Measurements from ENCODE around the gene FNIP1. TPM values are rescaled to one million over a fixed set of nuclear protein-coding genes. Genes with fewer than 3 reads are reported as not detected.
A peak's percentile ranks its signal among the peaks of the same experiment; 100 is the strongest.
"Not testable (repeated sequence)": the region's sequence is repeated elsewhere in the genome, so short reads cannot be mapped to it uniquely, and the experiment has no call there.

FNIP1 gene
- 10 to 100 TPM; 19.9 to 25.6 TPM for total RNA-seq
- polyA plus RNA-seq (2013, experiment 1 of 2), result 12.9 TPM
- 12.7 TPM for polyA plus RNA-seq (2013, experiment 2 of 2)
- long read RNA-seq, experiment 1, partial matches to known transcripts, result 5 of 7 reads
- long read RNA-seq, experiment 1, other reads (novel, unspliced or antisense), result 2 of 7 reads
- long read RNA-seq, experiment 2, full-length matches to known transcripts, result 7 of 22 reads
- long read RNA-seq, experiment 2, partial matches to known transcripts, result 13 of 22 reads
- long read RNA-seq, experiment 2, other reads (novel, unspliced or antisense), result 2 of 22 reads
- long read RNA-seq, experiment 3, partial matches to known transcripts, result 3 of 8 reads
- long read RNA-seq, experiment 3, other reads (novel, unspliced or antisense), result 2 of 8 reads
- long read RNA-seq, experiment 4, partial matches to known transcripts, result 6 of 14 reads
- long read RNA-seq, experiment 4, other reads (novel, unspliced or antisense), result 4 of 14 reads

DNA sequence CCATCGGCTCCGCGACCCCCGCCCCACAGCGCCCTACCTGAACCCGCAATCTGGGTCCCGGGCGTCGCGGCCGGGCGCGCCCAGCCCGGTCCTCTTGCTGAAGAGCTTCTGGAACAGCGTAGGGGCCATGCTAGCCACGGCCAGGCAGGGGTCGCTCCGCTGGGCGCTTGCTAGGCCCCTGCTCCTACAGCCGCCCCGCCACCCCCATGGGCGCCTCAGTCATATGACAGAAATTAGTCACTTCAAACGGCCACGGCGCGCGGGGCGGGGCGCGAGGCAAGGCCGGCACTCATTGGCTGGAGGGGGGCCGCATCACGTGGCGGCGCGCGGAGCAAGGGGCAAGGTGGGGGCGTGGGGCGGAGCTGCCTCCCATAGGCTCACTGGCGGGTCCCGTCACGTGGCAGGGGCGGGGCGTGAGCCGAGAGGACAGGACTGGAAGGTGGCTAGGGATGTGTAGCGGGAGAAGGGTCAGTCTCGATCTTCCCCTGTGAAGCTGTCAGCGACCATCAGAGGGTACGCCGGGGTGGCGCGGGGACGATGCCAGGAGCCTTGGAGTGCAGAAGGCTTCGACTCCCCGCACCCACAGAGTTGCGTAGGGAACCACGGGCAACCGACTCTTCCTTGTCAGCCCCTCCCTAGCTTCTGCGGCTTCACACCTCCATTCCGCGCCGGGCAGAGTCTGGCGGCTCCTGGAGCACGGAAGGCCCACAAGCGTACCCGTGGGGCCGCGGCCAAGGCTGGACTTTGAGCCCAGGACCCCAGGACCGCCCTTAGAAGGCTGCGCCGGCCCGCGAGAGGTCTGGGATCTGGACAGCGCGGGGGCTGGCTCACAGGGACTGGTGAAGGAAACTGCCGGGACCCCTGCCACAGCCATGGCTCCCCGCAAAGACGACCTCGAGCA lies at the start of gene FNIP1:
FNIP1 (minus strand) TSS at position 225 of the 901 bp plus-strand sequence; CDS start at position 129, 96 bp downstream.
- WGBS, 2 experiments (ENCODE audit: insufficient coverage in 1 of 2, insufficient read length in 1 of 2), result 1% methylated on average over 29 to 79 of the region's 79 CpGs
- H3K27me3 Mint-ChIP-seq (ENCODE audit: insufficient read depth), result peaks cover 2% of the 10 kb centered on the region
- peaks cover 13% of the 10 kb centered on the region for H3K4me1 Mint-ChIP-seq

DNA sequence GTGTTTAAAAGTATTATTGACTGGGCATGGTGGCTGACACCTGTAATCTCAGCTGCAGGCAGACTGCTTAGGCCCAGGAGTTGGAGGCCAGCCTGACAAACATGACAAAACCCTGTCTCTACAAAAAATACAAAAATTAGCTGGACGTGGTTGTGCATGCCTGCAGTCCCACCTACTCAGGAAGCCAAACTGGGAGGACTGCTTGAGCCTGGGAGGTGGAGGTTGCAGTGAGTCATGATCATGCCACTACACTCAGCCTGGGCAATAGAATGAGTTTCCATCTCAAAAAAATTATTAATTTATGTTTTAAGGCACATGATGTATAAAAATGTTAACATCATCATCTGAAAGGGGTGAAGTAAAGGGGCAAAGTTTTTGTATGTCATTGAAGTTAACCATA lies 49.7 kb upstream of the FNIP1 start:
- no peak overlapping the region for H3K27ac Mint-ChIP-seq
- TF ChIP-seq, protein P1, sequence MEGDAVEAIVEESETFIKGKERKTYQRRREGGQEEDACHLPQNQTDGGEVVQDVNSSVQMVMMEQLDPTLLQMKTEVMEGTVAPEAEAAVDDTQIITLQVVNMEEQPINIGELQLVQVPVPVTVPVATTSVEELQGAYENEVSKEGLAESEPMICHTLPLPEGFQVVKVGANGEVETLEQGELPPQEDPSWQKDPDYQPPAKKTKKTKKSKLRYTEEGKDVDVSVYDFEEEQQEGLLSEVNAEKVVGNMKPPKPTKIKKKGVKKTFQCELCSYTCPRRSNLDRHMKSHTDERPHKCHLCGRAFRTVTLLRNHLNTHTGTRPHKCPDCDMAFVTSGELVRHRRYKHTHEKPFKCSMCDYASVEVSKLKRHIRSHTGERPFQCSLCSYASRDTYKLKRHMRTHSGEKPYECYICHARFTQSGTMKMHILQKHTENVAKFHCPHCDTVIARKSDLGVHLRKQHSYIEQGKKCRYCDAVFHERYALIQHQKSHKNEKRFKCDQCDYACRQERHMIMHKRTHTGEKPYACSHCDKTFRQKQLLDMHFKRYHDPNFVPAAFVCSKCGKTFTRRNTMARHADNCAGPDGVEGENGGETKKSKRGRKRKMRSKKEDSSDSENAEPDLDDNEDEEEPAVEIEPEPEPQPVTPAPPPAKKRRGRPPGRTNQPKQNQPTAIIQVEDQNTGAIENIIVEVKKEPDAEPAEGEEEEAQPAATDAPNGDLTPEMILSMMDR (conservative IDR thresholded peaks at IDR 0.05), result no peak
- Histone ChIP-seq H3K4me1 (ENCODE audit: control insufficient read depth, insufficient read depth, low read length) (no peaks in the 10 kb centered on the region), H3K9ac (ENCODE audit: extremely low read depth, low read length, poor library complexity, severe bottlenecking) (no peak overlapping the region), H3K36me3 (ENCODE audit: control insufficient read depth, insufficient read depth, low read length) (no peaks in the 10 kb centered on the region), H3K27me3 (ENCODE audit: control insufficient read depth, insufficient read depth, low read length, poor library complexity, severe bottlenecking) (no peaks in the 10 kb centered on the region), H3K27ac (ENCODE audit: low read depth, low read length) (no peak overlapping the region), H3K4me3 (ENCODE audit: low read length) (no peak overlapping the region), H3K9me3 (ENCODE audit: control insufficient read depth, low read length) (peaks cover 42% of the 10 kb centered on the region)
- no peaks in the 10 kb centered on the region for H3K27me3 Mint-ChIP-seq (ENCODE audit: insufficient read depth)
- H3K4me1 Mint-ChIP-seq, result no peaks in the 10 kb centered on the region
- no peaks in the 10 kb centered on the region for H3K36me3 Mint-ChIP-seq (ENCODE audit: low read depth)
- no peak overlapping the region for H3K4me3 Mint-ChIP-seq
- no peak for DNase-seq
- peaks cover 57% of the 10 kb centered on the region for H3K9me3 Mint-ChIP-seq
- 83 to 88% methylated on average over 1 of the region's 1 CpG for WGBS, 2 experiments (ENCODE audit: insufficient coverage in 1 of 2, insufficient read length in 1 of 2)

More for the DNA sequence above, at the start of gene FNIP1:
- no peaks in the 10 kb centered on the region for H3K9me3 Mint-ChIP-seq
- Histone ChIP-seq H3K4me3 (ENCODE audit: low read length) (peak within 1 kb of the TSS; percentile 99), H3K27me3 (ENCODE audit: control insufficient read depth, insufficient read depth, low read length, poor library complexity, severe bottlenecking) (peaks cover 16% of the 10 kb centered on the region), H3K9me3 (ENCODE audit: control insufficient read depth, low read length) (no peaks in the 10 kb centered on the region), H3K36me3 (ENCODE audit: control insufficient read depth, insufficient read depth, low read length) (no peaks in the 10 kb centered on the region), H3K4me1 (ENCODE audit: control insufficient read depth, insufficient read depth, low read length) (no peaks in the 10 kb centered on the region), H3K9ac (ENCODE audit: extremely low read depth, low read length, poor library complexity, severe bottlenecking) (peak within 1 kb of the TSS; percentile 94), H3K27ac (ENCODE audit: low read depth, low read length) (peak within 1 kb of the TSS; percentile 84)
- peak within 1 kb of the TSS; percentile 97 for H3K4me3 Mint-ChIP-seq
- DNase-seq, result peak; percentile 100
- TF ChIP-seq, protein P1 (conservative IDR thresholded peaks at IDR 0.05), result peak; percentile 54
- H3K27ac Mint-ChIP-seq, result peak within 1 kb of the TSS; percentile 97
- H3K36me3 Mint-ChIP-seq (ENCODE audit: low read depth), result peaks cover 11% of the 10 kb centered on the region

DNA sequence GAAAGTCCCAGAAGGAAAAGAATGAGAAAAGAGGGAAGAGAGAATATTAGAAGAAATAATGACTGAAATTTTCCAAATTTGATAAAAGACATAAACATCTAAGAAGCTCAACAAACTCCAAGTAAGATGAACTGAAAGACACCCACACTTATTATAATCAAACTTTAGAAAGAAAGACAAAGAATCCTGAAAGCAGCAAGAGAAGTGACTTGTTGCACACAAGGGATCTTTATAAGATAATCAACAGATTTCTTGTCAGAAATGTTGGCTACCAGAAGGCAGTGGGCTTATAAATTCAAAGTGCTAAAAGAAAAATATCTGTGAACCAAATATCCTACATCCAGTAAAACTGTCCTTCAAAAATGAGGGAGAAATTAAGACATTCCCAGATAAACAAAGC lies 49.0 kb upstream of the FNIP1 start:
- H3K36me3 ChIP-seq (ENCODE audit: control insufficient read depth, insufficient read depth, low read length), result no peaks in the 10 kb centered on the region
- H3K36me3 Mint-ChIP-seq (ENCODE audit: low read depth), result no peaks in the 10 kb centered on the region
- no peak overlapping the region for H3K4me3 ChIP-seq (ENCODE audit: low read length)
- H3K9me3 ChIP-seq (ENCODE audit: control insufficient read depth, low read length), result peaks cover 42% of the 10 kb centered on the region
- H3K4me1 ChIP-seq (ENCODE audit: control insufficient read depth, insufficient read depth, low read length), result no peaks in the 10 kb centered on the region
- TF ChIP-seq, protein P1 (conservative IDR thresholded peaks at IDR 0.05), result no peak
- DNase-seq, result no peak
- H3K9ac ChIP-seq (ENCODE audit: extremely low read depth, low read length, poor library complexity, severe bottlenecking), result no peak overlapping the region
- H3K27me3 Mint-ChIP-seq (ENCODE audit: insufficient read depth), result no peaks in the 10 kb centered on the region
- H3K9me3 Mint-ChIP-seq, result peaks cover 57% of the 10 kb centered on the region
- H3K27ac ChIP-seq (ENCODE audit: low read depth, low read length), result no peak overlapping the region
- no peak overlapping the region for H3K27ac Mint-ChIP-seq
- no peaks in the 10 kb centered on the region for H3K27me3 ChIP-seq (ENCODE audit: control insufficient read depth, insufficient read depth, low read length, poor library complexity, severe bottlenecking)
- no peak overlapping the region for H3K4me3 Mint-ChIP-seq
- no peaks in the 10 kb centered on the region for H3K4me1 Mint-ChIP-seq

DNA sequence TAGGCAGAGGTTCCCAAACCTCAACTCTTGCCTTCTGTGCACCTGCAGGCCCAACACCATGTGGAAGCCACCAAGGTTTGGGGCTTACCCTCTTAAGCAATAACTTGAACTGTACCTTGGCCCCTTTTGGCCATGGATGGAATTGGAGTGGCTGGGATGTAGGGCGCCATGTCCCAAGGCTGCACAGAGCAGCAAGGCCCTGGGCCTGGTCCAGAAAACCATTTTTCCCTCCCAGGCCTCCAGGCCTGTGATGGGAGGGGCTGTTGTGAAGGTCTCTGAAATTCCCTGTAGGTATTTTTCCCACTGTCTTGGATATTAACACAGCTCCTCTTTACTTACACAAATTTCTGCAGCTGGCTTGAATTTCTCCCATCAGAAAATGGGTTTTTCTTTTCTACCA lies 46.2 kb upstream of the FNIP1 start:
- not testable (repeated sequence) for H3K4me3 Mint-ChIP-seq; H3K4me1 ChIP-seq (ENCODE audit: control insufficient read depth, insufficient read depth, low read length); H3K36me3 ChIP-seq (ENCODE audit: control insufficient read depth, insufficient read depth, low read length); H3K4me3 ChIP-seq (ENCODE audit: low read length); H3K27me3 Mint-ChIP-seq (ENCODE audit: insufficient read depth); H3K27me3 ChIP-seq (ENCODE audit: control insufficient read depth, insufficient read depth, low read length, poor library complexity, severe bottlenecking); H3K36me3 Mint-ChIP-seq (ENCODE audit: low read depth); H3K27ac ChIP-seq (ENCODE audit: low read depth, low read length); DNase-seq; H3K27ac Mint-ChIP-seq; H3K9ac ChIP-seq (ENCODE audit: extremely low read depth, low read length, poor library complexity, severe bottlenecking); H3K4me1 Mint-ChIP-seq
- 88% methylated on average over 1 of the region's 1 CpG; no CpG with 5 or more reads in 1 of the 2 experiments for WGBS, 2 experiments (ENCODE audit: insufficient coverage in 1 of 2, insufficient read length in 1 of 2)
- peaks cover 47% of the 10 kb centered on the region for H3K9me3 Mint-ChIP-seq
- peaks cover 30% of the 10 kb centered on the region for H3K9me3 ChIP-seq (ENCODE audit: control insufficient read depth, low read length)
